WTC11 (cell line): ENCODE data around the gene MELK.

ENCODE experiments used
- CREB1 ChIP-seq: sonication (generic); formaldehyde crosslinking; IDR thresholded peaks from 2 replicates; pipeline ENCODE4 v1.8.0; 2023; ENCODE audit warnings: mild to moderate bottlenecking, missing genetic modification reagents
- FOXJ3 ChIP-seq: sonication (generic); formaldehyde crosslinking; IDR thresholded peaks from 2 replicates; pipeline ENCODE4 v1.9.0; 2021; ENCODE audit warnings: missing genetic modification reagents, mild to moderate bottlenecking, borderline replicate concordance
- GABPB1 ChIP-seq: sonication (generic); formaldehyde crosslinking; IDR thresholded peaks from 2 replicates; pipeline ENCODE4 v1.8.1; 2023; ENCODE audit warnings: mild to moderate bottlenecking, missing genetic modification reagents
- PRRX2 ChIP-seq: fragments of 250-450 bp; sonication (Bioruptor Pico); IDR thresholded peaks from 2 replicates; pipeline ENCODE4 v1.8.0; 2021; ENCODE audit warnings: mild to moderate bottlenecking
- TCF7 ChIP-seq: sonication (generic); formaldehyde crosslinking; IDR thresholded peaks from 2 replicates; pipeline ENCODE4 v1.8.0; 2022; ENCODE audit warnings: mild to moderate bottlenecking, low read depth, missing genetic modification reagents, moderate library complexity
- TF ChIP-seq, protein P1 (sequence below): fragments of 200-600 bp; IDR thresholded peaks from 2 replicates; pipeline ENCODE4 v1.8.0; 2022; ENCODE audit warnings: antibody characterized with exemption
- TF ChIP-seq, protein P2 (sequence below): sonication (generic); formaldehyde crosslinking; IDR thresholded peaks from 2 replicates; pipeline ENCODE4 v1.8.0; 2022; ENCODE audit warnings: mild to moderate bottlenecking, missing genetic modification reagents
- TF ChIP-seq, protein P3 (sequence below): sonication (generic); formaldehyde crosslinking; conservative IDR thresholded peaks from 2 replicates; pipeline ENCODE4 v1.8.1; 2022; ENCODE audit warnings: mild to moderate bottlenecking, missing genetic modification reagents
- TF ChIP-seq, protein P4 (sequence below): sonication (generic); formaldehyde crosslinking; IDR thresholded peaks from 2 replicates; pipeline ENCODE4 v1.8.1; 2023; ENCODE audit warnings: mild to moderate bottlenecking, missing genetic modification reagents, moderate library complexity
- TF ChIP-seq, protein P5 (sequence below): sonication (generic); formaldehyde crosslinking; IDR thresholded peaks from 2 replicates; pipeline ENCODE4 v1.8.1; 2023; ENCODE audit warnings: mild to moderate bottlenecking, missing genetic modification reagents, moderate library complexity

DNA sequence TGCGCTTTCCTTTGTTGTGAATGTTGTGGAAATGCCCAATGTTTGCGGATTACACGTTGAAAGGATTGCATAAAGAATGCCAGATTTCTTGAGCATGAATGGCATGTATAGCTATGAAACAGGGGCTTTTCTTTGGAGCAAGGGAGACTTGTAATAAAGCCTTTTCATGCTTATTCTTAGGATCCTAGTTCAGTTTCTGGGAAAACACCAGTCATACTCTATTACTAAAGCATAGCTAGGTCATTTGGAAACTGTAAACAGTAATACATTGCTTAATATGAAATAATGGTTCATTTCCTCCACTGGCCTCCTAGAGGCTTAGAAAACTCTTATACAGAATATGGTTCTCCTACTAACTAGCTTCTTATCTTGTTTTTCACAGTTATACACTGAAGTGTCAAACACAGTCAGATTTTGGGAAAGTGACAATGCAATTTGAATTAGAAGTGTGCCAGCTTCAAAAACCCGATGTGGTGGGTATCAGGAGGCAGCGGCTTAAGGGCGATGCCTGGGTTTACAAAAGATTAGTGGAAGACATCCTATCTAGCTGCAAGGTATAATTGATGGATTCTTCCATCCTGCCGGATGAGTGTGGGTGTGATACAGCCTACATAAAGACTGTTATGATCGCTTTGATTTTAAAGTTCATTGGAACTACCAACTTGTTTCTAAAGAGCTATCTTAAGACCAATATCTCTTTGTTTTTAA is 104.2 kb downstream of the MELK start:
- TF ChIP-seq, protein P1, sequence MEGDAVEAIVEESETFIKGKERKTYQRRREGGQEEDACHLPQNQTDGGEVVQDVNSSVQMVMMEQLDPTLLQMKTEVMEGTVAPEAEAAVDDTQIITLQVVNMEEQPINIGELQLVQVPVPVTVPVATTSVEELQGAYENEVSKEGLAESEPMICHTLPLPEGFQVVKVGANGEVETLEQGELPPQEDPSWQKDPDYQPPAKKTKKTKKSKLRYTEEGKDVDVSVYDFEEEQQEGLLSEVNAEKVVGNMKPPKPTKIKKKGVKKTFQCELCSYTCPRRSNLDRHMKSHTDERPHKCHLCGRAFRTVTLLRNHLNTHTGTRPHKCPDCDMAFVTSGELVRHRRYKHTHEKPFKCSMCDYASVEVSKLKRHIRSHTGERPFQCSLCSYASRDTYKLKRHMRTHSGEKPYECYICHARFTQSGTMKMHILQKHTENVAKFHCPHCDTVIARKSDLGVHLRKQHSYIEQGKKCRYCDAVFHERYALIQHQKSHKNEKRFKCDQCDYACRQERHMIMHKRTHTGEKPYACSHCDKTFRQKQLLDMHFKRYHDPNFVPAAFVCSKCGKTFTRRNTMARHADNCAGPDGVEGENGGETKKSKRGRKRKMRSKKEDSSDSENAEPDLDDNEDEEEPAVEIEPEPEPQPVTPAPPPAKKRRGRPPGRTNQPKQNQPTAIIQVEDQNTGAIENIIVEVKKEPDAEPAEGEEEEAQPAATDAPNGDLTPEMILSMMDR, result no peak
- TF ChIP-seq FOXJ3 (CRISPR knock-in tag), result no peak
- TF ChIP-seq PRRX2 (CRISPR knock-in tag), result no peak
- TF ChIP-seq, protein P2, sequence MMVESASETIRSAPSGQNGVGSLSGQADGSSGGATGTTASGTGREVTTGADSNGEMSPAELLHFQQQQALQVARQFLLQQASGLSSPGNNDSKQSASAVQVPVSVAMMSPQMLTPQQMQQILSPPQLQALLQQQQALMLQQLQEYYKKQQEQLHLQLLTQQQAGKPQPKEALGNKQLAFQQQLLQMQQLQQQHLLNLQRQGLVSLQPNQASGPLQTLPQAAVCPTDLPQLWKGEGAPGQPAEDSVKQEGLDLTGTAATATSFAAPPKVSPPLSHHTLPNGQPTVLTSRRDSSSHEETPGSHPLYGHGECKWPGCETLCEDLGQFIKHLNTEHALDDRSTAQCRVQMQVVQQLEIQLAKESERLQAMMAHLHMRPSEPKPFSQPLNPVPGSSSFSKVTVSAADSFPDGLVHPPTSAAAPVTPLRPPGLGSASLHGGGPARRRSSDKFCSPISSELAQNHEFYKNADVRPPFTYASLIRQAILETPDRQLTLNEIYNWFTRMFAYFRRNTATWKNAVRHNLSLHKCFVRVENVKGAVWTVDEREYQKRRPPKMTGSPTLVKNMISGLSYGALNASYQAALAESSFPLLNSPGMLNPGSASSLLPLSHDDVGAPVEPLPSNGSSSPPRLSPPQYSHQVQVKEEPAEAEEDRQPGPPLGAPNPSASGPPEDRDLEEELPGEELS (CRISPR knock-in tag), result no peak
- no peak for TF ChIP-seq CREB1 (CRISPR knock-in tag)
- TF ChIP-seq TCF7 (CRISPR knock-in tag), result no peak
- TF ChIP-seq GABPB1 (CRISPR knock-in tag), result no peak
- TF ChIP-seq, protein P3, sequence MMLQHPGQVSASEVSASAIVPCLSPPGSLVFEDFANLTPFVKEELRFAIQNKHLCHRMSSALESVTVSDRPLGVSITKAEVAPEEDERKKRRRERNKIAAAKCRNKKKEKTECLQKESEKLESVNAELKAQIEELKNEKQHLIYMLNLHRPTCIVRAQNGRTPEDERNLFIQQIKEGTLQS (CRISPR knock-in tag), result no peak
- TF ChIP-seq, protein P4, sequence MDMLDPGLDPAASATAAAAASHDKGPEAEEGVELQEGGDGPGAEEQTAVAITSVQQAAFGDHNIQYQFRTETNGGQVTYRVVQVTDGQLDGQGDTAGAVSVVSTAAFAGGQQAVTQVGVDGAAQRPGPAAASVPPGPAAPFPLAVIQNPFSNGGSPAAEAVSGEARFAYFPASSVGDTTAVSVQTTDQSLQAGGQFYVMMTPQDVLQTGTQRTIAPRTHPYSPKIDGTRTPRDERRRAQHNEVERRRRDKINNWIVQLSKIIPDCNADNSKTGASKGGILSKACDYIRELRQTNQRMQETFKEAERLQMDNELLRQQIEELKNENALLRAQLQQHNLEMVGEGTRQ (CRISPR knock-in tag), result no peak
- TF ChIP-seq, protein P5, sequence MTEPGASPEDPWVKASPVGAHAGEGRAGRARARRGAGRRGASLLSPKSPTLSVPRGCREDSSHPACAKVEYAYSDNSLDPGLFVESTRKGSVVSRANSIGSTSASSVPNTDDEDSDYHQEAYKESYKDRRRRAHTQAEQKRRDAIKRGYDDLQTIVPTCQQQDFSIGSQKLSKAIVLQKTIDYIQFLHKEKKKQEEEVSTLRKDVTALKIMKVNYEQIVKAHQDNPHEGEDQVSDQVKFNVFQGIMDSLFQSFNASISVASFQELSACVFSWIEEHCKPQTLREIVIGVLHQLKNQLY, result no peak
